ENCODE data around the gene CST8. TPM values are rescaled to one million over a fixed set of nuclear protein-coding genes. Genes with fewer than 3 reads are reported as not detected.

The CST8 gene
- total and polyA plus RNA-seq, 2 experiments from 2014 or later = not detected

DNA sequence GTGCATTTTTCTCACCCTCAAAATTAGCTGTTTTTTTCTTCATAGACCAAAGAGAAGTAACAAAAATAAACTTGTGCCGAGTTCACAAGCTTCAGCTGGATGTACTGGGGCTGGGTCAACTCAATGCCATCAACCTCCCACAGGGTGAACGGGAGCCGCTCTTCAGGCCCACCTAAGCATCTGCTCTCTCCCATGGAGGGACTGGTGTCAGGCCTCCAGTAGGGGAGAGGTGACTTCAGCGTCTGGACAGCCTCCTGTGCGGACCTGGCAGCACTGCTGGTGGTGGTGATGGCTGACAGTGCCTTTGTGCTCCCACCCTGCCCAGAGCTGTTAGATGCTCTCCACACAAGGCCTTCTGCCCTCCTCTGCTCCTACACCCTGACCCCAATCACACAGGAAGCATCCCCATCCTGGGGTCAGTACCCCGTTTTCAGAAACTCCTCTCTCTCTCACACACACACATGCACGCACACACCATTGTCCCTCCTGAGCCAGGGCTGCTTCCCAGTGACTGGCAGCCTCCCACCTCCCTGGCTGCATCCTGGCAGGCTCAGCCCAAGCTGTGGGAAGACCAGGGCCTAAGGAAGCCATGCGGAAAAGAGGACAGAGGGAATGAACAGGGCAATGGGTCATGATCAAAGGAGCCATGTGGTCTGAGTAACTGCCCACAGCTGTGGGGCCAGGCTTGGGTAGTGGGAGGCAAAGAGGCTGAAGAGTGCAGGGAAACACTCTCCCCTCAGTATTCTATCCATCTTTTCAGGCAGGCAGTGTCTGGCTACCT lies 17.7 kb downstream of the CST8 start:
- 69% methylated on average over 8 of the region's 8 CpGs for WGBS (ENCODE audit: low lambda C conversion rate, missing lambda C conversion rate)
- Histone ChIP-seq H4K20me1 (ENCODE audit: insufficient read depth, poor library complexity, severe bottlenecking) (no peaks in the 10 kb centered on the region), H3K4me2 (no peak overlapping the region), H3K4me3 (no peak overlapping the region), H3K36me3 (replicated peaks; ENCODE audit: insufficient read depth, low read depth) (no peaks in the 10 kb centered on the region), H3K9me2 (replicated peaks; ENCODE audit: insufficient read depth) (no peaks in the 10 kb centered on the region), H2AFZ (no peak overlapping the region), H3K4me1 (ENCODE audit: insufficient read depth) (no peaks in the 10 kb centered on the region), H3K27ac (no peak overlapping the region), H3K9me3 (ENCODE audit: low read depth) (no peaks in the 10 kb centered on the region), H3K79me2 (no peaks in the 10 kb centered on the region), H3K27me3 (no peaks in the 10 kb centered on the region)
- no peak for DNase-seq (ENCODE audit: low spot score)
- TF ChIP-seq EZH2 (IDR thresholded peaks at IDR 0.05; ENCODE audit: borderline replicate concordance) (no peak), EZH2phosphoT487 (IDR thresholded peaks at IDR 0.05; ENCODE audit: low read depth, severe bottlenecking, unreplicated experiment) (no peak), CTCF (IDR thresholded peaks at IDR 0.05; ENCODE audit: poor library complexity) (no peak)

DNA sequence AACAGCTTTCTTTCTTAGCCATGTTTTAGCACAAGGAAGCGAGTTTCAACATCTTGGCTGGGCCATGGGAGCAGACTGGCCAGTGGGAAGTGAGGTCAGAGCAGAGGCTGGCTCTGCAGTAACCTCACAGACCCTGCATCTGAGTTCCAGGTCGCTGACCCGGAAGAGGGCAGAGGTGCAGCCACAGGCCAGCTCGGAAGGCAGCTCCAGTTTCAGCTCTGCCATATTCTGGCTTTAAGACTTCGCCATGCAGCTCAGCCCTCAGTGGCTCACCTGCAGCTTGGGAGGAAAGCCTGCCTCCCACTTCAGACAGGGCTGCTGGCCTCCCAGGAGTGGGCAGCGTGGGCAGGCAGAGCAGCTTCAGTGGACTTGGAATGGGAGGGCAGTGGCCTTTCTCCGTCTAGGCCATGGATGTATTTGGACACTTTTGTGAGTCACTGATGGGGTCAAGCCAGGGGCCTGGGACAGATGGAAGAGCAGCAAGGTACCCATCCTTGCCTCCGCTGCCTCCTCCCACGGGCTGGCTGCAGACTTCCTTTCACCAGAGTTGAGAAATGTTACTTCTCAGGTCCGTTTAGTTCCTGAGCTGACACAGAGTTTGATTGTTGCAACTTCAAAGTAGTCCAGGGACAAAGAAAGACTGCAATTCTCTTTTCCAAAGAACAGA lies 18.5 kb downstream of the CST8 start:
- Histone ChIP-seq H3K4me1 (ENCODE audit: insufficient read depth) (no peaks in the 10 kb centered on the region), H3K79me2 (no peaks in the 10 kb centered on the region), H2AFZ (no peak overlapping the region), H3K27me3 (no peaks in the 10 kb centered on the region), H3K4me3 (no peak overlapping the region), H3K9me3 (ENCODE audit: low read depth) (no peaks in the 10 kb centered on the region), H4K20me1 (ENCODE audit: insufficient read depth, poor library complexity, severe bottlenecking) (no peaks in the 10 kb centered on the region), H3K4me2 (no peak overlapping the region), H3K27ac (no peak overlapping the region), H3K9me2 (replicated peaks; ENCODE audit: insufficient read depth) (no peaks in the 10 kb centered on the region), H3K36me3 (replicated peaks; ENCODE audit: insufficient read depth, low read depth) (no peaks in the 10 kb centered on the region)
- 90% methylated on average over 10 of the region's 10 CpGs for WGBS (ENCODE audit: low lambda C conversion rate, missing lambda C conversion rate)
- no peak for DNase-seq (ENCODE audit: low spot score)
- TF ChIP-seq EZH2 (IDR thresholded peaks at IDR 0.05; ENCODE audit: borderline replicate concordance) (no peak), CTCF (IDR thresholded peaks at IDR 0.05; ENCODE audit: poor library complexity) (no peak), EZH2phosphoT487 (IDR thresholded peaks at IDR 0.05; ENCODE audit: low read depth, severe bottlenecking, unreplicated experiment) (no peak)

- Histone ChIP-seq H3K79me2 (no peaks in the 10 kb centered on the region), H3K4me3 (no peak overlapping the region), H3K9me3 (ENCODE audit: low read depth) (no peaks in the 10 kb centered on the region), H3K27me3 (no peaks in the 10 kb centered on the region), H3K4me1 (ENCODE audit: insufficient read depth) (no peaks in the 10 kb centered on the region), H3K36me3 (replicated peaks; ENCODE audit: insufficient read depth, low read depth) (no peaks in the 10 kb centered on the region), H4K20me1 (ENCODE audit: insufficient read depth, poor library complexity, severe bottlenecking) (no peaks in the 10 kb centered on the region), H3K4me2 (no peak overlapping the region), H3K27ac (no peak overlapping the region), H3K9me2 (replicated peaks; ENCODE audit: insufficient read depth) (no peaks in the 10 kb centered on the region), H2AFZ (no peak overlapping the region)
- WGBS (ENCODE audit: low lambda C conversion rate, missing lambda C conversion rate) = 87% methylated on average over 12 of the region's 12 CpGs
- DNase-seq (ENCODE audit: low spot score) = no peak
- TF ChIP-seq EZH2 (IDR thresholded peaks at IDR 0.05; ENCODE audit: borderline replicate concordance) (no peak), EZH2phosphoT487 (IDR thresholded peaks at IDR 0.05; ENCODE audit: low read depth, severe bottlenecking, unreplicated experiment) (no peak), CTCF (IDR thresholded peaks at IDR 0.05; ENCODE audit: poor library complexity) (no peak)
Observed at GRCh38 chr20:23510000-23510590, 19.2 kb downstream of the CST8 start.

All from hepatocyte (in vitro differentiated cells).